Activated CD4-positive, alpha-beta T cell treated with anti-CD3 and anti-CD28 coated beads for 1 hour (primary cell): ENCODE measurements around the gene SYCP2.

Experiments
- DNase-seq: peaks from one replicate; pipeline ENCODE4 v3.0.0-alpha.2; 2020

The SYCP2 gene

DNA sequence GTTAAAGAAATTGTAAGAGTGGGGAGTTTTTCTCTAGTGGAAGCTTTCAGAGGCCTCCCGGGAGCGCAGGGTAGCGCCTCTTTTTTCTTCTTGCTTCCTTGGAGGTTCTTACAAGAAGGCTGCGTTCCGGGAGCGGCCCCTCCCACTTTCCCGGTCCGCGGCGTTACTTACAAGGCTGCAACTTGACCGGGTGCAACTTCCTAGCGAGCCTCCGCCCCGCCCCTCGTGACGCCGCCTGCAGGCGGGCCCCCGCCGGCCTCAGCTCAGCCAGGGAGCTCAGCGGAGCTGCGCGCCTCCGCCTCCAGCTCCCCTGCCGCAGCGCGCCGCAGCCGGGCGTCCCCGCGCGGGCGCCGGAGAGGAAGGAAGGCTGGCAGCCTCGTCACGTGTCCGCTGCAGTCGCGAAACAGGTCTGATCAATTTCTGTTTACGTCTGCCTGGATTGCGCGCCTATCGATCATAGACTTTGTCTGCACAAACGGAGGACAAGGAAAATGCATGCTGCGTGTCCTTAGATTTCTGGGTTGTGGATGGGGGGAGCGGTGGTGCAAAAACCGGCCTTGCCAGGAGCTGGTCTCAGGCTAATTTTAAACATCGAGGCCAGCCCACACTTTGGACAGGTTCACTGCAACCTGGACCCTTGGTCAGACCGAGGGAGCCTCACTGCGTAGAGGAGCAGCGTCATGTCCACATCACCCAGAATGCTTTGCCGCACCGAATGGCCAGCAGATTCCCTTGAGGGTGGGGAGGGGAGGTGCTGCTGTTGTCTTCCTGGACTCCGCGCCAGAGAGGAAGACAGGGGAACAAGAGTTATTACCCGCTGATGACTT, 6.9 kb upstream of the SYCP2 start, which contains the start of the genes FAM217B and PPP1R3D:
Gene FAM217B, plus strand, starts transcription at position 261 of the 827 bp plus-strand sequence. CDS start 3,555 bp downstream, outside the sequence.
Gene PPP1R3D, minus strand, starts transcription at position 177 of the 827 bp plus-strand sequence. CDS start 374 bp downstream, outside the sequence.
- DNase-seq = peak; percentile 78

DNA sequence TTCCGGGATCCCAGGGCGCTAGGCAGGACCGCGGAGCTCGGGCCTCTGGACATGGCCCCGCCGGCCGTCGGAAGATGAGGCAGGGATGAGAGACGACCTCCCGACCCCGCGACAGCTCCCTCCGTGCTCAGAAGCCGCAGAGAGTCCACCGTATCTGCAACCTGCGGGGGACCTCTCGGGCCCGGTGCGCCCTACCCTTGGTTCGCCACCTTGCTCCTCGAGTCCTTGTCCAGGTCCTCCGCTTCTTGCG, 6.4 kb upstream of the SYCP2 start:
- no peak for DNase-seq

DNA sequence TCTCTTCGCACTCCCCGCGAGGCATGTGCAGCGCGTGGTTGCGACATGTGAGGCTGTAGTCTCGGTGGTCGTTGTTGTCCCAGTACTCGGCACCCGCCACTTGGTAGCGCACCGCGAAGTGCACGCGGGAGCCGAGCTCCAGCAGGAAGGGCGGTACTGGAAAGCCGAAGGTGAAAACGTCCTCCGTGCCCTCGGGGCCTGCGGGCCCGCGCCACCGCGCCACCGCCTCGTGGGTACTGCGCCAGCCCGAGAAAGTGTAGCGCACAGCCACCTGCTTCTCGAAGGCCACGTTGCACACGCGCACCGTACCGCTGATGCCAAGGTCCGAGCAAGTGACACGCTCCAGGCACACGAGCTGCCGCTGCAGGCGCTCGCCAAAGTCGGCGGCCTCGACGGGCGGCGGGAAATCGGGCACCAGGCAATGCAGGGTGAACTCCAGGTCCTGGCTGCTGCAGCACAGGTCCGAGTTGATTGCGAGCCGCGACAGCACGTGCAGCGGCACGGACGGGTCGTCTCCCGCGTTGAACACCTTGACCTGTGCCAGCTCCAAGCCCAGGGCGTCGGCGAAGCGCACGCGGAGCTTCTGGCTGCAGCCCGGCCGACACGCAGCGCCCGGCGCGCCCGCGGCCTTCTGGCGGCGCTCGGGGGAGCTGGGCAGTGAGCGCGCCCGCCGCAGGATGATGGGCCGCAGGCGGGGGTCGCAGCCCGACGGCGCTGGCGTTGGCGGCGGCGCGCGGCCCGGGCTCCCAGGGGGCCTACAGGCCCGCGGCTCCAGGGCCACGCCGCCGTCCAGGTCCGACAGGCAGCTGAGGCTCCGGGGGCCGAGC, 5.8 kb upstream of the SYCP2 start:
- no peak for DNase-seq

DNA sequence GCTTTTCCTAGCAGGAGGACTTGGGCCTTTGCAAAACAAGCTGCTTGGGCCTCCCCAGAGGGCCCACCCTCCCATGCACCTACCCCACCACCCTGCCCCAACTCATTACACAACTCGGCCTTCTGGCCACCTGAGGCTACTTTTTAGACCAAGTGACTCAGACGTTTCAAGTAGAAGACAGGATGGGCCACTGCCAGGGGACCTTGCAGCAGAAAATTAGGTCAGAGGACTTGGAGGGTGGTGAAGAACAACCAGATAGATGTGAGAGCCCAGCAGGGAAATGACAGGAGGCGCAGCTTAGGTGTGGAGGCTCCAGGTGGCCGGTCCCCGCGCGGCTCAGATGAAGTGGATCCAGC, 5.2 kb upstream of the SYCP2 start:
- no peak for DNase-seq

DNA sequence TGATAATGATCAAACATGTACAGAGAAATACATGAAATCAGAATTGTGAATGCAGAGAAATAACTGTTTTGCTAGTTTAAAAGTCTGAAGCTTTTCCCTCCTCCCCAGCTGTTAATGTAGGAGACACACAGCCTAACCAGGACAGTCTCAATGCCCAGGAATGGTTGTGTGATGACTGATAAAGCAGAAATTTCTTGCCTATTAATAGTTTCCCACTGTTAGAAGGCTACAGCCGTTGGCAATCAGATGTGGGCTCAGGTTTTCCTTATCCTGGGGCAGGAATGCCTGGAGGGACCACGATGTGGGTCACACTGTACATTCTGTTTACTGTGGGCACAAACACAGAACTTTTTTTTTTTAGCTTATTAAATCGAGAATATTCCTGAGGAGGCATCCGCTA, 4.8 kb upstream of the SYCP2 start:
- DNase-seq = no peak

DNA sequence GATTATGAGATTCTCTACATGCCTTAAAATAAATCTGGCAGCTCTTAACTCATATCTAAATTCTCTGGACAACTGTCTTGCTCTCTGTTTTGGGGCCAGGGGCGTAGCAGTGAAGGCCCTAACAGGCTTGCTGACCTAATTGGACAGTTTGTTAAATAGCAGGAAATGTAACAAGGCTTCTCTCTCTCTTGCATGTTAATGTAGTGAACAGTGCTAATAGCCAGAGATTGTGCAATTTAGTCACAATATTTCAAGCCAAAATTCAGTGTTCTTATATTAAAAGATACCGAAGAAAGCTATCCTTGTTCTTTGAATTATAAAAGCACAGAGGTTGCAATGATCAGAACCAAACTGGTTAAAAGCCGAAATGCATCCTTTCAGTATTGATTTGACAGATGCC, 3.7 kb upstream of the SYCP2 start:
- DNase-seq = no peak

DNA sequence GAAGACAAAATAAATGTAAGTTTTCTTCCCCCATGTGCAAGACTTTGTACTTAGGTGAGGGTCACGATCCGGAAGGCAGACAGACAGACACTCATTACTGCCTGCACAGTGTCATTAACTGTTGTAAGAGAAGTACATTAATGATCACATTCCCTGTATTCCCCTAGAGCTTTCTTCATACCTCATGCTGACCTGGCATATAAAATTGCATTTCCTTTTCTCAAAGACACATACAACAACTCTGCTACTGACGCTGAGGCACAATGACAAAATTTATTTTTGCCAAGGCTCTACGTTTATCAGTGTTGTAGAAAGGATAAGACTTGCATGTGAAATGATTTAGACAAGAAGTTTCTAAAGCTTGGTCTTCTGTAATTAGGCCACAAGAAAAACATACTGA, 3.0 kb upstream of the SYCP2 start:
- DNase-seq = no peak

DNA sequence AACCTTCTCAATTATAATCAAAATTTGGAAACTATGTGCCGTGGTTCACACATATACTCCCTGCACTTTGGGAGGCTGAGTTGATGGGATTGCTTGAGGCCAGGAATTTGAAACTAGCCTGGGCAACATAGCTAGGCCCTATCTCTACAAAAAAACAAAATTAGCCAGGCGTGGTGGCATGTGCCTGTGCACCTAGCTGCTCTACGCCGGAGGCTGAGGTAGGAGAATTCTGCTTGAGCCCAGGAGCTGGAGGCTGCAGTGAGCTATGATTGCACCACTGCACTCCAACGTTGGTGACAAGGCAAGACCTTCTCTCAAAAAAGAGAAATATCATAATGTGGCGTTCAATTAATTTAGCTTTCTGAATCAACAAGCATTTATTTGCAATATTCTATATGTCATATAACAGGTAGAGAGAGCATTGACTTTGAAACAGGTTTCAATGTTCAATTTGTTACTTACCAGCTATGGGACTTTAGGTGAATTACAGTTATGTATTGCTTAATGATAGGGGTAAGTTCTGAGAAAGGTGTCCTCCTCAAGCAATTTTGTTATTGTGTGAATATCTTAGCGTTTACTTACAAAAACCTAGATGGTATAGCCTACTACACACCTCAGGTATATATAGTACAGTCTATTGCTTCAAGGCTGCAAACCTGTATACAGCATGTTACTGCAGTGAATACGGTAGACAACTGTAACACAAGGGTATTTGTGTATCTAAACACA, 2.2 kb upstream of the SYCP2 start:
- no peak for DNase-seq

DNA sequence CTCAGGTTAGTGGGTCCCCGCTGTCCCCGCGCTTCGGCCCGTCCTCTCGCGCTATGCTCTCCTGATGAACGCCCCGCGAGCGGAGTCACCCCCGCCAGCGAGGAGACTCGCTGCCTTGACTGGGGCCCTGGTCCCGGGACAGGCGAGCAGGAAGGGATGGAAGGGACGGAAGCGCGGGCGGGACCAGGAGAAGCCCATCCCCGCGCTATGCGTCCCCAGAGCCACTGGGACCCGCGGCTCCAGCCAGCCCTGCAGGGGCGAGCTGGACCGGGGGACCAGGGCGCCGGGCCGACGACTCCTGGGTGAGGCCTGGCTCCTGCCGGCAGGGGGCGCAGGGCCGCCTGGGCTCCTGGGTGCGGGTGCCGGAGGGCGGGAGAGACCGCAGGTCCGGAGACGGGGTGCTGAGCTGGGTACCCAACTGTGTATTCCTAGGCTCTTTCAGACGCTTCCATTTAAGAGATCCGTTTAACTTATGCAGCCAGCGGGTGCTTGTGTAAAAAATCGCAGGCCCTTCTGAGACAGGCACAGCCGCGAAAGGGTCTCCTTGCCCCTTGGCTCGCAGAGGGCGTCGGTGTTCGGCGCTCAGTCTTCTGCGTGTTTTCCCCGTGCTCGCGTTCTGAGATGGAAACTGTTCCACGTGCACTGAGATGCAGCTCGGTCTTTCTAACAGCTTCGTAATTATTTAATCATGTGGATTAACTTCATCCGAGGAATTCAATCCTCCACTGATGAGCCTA, 580 bp upstream of the SYCP2 start:
- peak; percentile 64 for DNase-seq

DNA sequence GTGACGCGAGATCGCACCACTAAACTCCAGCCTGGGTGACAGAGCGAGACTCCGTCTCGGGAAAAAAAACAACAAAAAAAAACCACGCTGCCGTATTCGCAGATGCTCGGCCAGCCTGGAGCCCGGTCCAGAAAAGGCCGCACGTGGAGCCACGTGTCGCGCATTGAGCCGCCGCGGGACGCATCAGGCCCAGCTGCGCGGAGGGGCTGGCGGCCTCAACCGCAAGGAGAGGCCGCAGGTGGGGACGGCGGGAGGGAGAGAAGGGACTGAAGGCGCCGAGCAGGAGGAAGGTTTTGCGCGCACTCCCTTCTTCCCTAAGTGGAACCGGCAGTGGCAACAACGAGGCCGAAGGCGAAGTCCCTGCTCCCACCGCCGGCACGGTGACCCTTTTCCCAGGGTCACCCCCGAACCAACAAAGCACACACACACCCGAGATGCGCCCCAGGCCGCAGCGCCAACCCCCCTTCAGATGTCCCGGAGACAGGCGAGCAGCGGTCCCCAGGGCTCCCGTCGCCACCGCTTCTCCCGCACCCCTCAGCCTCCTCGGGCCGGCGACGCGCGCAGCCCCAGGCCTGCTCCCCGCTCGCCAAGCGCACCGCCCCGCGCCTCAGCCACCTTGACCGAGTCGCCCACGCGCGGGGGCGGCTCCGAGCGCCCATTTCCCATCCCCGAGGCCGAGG, 681 bp downstream of the SYCP2 start:
- no peak for DNase-seq

DNA sequence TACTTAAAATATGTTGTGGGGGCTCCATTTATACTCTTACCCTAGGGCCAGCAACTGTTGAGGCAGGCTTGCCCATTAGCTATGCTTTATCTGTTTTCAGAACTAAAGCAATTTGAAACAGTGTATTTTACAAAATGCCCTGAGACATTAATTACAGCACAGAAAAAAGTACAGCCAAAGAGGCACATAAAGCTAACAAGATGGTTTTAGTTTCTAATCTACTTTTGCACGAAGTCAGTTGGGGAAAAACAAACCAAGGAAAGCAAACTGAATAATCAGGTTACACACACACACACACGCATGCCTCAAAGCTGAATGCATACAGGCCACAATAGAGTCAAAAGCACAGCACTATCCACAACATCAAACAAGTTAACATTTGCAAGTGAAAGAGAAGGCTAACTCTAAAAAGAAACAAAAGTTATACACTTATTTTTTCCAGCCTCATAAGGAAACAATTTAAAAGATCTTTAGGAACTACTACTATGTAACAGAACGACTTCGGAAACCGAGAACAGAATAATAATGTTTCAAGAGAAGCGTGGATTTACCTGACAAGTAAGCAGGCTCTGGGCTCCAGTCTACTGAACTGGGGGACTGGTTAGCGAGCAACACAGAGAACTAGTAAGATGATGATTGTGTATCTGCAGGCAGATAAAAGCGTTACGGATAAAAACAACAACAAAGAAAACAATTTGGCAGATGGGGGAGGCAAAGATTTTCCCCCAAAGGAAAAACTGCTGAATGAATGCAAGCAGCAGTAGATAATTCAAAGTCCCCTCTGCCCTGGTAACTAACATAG, 1.7 kb downstream of the SYCP2 start:
- no peak for DNase-seq

DNA sequence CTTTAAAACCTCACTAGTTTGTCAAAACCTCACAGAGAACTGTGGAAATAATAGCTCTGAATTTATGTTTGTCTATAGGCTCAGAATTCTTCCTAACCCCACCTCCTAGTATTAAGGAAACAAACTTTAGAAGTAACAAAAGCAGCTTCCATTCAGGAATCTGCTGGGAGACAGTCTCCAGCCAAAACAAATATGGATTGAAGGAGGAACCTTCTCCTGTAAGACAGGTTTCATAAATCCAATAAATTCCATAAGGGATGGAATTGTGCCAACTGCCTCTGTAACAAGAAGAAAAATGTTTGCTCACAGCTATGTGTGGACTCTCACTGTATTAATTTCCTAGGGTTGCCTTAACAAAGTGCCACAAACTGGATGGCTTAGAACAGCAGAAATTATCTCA, 7.5 kb downstream of the SYCP2 start:
- DNase-seq = no peak

DNA sequence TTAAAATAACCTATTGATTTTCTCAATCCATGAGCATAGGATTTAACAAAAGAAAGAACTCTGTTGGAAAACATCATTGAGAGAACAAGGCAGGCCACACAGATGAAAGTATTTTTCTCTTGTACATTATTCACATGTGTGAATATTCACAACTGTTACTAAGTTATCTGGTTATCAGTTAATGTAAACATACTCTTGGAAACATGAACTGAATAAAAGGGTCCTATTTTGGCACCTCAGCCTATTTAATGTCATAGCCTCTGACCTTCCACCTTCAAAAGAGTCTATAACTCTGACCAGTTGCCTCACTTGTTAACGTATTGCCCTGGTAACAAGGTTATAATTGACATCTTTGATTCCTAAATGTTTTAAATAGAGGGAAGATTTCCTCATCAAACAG, 8.1 kb downstream of the SYCP2 start:
- DNase-seq = no peak

DNA sequence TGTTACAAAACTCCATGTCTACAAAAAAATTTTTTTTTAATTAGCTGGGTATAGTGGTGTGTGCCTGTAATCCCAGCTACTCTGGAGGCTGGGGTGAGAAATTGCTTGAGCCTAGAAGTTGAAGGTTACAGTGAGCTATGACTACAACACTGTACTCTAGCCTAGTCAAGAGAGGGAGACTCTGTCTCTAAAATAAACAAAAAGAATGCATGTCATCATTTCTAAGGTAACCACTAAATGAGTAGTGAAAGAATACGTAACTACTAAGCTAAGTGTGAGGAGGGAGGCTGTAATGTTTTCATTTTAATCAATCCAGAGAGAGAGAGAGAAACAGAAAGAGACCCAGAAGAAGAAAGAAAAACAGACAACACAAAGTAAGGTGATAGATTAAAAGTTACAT, 9.9 kb downstream of the SYCP2 start:
- DNase-seq = no peak

DNA sequence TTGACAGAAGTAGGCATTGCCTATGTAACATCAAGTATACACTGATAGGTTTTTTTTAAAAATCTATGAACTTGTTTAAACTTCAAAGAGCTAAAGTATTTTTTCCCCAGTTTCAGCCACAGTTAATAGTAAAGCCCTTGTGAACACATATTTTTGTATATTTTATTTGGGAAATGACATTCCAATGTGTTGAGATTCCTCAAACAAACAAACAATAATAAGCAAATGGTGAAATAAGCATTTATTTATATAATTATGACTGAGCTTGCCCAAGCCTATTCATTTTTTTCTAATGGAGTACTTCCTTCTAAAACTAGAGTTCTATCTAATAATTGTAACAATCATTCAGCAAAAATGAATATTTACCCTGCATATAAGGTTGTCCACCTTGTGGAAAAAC, 12.5 kb downstream of the SYCP2 start:
- no peak for DNase-seq

DNA sequence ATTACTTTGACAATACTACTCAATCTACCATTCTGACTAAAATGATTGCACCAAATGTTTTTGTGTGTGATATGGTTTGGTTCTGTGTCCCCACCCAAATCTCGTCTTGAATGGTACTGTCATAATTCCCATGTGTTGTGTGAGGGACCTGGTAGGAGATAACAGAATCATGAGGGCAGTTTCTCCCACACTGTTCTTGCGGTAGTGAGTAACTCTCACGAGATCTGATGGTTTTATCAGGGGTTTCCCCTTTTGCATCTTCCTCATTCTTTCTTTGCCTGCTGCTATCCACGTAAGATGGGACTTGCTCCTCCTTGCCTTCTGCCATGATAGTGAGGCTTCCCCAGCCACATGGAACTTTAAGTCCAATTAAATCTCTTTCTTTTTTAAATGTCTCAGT, 20.8 kb downstream of the SYCP2 start:
- no peak for DNase-seq

DNA sequence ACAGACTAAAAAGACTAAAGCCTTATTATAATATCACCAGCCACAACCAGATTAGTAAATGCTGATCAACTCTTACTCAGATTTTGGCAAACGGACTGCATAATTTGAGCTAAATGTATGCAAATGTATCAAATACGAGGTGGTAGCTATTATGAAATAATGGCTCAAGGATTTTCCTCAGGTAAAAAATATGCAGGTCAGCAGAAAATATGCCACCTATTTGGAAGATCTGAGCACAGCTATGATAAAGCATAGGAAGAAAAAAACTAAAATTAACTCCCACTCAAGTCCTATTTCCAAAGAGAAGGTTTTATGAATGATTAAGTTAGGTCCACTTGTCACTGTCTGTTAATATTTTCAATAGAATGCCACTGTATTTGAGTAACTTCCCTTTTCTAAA, 22.4 kb downstream of the SYCP2 start:
- DNase-seq = no peak

DNA sequence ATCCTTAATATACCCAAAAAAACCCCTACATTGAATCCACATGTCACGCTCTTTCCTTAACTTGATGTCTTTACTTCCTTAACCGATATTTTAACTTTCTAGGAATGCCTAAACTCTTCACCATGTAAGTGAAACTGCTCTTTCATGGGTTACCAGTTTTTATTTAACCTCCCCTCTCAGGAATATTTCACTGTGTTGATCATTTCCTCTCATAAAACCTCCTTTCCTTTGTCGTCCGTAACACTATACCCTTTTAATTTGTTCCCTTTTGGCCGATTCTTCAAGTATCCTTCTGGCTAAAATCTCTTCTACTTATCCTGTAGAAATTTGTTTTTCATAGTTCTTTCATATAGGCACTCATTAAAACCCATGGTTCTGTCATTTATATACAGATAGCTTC, 24.6 kb downstream of the SYCP2 start:
- no peak for DNase-seq

DNA sequence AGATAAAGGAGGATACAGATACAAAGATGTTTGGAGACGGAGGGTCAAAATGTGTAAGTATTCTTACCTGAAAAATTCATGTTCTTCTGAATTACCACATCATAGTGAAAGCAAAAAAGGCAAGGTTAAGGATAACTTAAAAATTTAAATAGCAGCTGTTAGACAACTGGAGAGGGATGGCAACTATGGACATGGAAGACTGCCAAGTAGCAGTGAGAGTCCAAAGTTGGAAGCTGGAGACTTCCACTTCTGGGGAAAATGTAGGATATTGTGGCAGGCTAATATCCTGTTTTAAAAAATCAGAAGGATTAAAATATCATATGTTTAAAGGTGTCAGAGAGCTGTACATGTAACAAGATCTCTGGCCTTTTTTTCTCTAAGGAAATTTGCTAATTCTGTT, 29.8 kb downstream of the SYCP2 start:
- no peak for DNase-seq

DNA sequence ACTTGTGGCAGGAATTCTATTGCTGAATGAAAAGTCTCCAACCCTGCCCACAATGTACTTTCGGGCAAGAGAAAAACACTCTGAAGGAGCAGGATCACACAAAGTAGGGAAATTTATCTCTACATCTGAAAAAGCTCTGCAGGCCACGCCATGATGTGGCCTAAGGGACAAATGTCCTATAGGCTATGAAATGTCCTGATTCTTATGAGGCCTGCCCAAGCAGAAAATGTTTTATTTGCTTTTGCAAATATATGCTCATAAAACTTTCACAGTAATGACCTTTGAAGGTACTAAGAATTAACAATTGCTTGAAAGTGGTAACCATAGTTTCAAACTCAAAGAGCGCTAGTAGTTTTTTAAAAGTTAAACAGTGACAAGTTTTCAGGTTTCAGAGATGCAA, 31.0 kb downstream of the SYCP2 start:
- DNase-seq = no peak

DNA sequence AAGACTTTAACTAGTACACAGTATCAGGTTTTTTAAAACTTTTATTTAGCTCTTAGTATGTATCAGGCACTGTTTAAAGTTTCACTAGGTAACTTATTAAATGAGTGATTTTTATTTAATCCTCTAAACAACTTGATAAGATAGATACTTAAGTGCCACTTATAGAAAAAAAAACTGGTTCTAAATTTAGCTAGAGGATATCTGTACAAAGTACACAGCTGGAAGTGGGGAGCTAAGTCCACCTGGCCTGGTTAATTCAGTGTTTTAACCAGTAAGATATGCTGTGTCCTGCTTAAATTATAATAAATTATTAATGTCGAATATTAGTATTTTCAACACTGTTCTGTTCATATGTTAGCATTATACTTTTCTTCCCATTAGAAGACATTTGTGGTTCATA, 37.5 kb downstream of the SYCP2 start:
- DNase-seq = no peak

DNA sequence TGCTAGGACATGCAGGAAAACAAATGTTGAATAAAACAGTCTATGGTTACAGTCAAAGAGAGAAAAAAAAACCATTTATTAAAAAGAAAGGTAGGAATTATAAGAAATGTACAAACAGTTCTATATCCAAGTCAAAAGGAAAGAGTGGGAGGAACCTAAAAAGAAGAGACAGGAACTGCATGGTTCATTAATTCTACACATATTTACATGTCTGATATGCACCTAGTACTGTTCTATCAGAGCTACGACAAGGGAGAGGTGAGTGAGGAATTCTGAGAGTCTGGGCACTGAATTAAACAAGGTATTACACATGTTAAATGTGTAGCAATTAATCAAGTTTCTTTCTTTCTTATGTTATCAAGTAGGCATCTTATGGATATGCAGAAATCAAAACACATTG, 41.9 kb downstream of the SYCP2 start:
- DNase-seq = no peak
